Esophagus muscularis mucosa (tissue), 4 donors: Measurements from ENCODE around the gene MICAL3. TPM values are rescaled to one million over a fixed set of nuclear protein-coding genes. Genes with fewer than 3 reads are reported as not detected.

Experiments
- DNase-seq: peaks from one replicate; pipeline ENCODE4 v3.0.0-alpha.2; 2017; ENCODE audit errors: extremely low spot score
- H3K27ac ChIP-seq, 4 donors: fragments of 200-600 bp; sonication (generic); replicated peaks in 1 of 4; 1 replicate in 3 of 4; 2 replicates in 1 of 4; pipeline ENCODE4 v1.5.1; 2016 to 2019; ENCODE audit warnings: mild to moderate bottlenecking in 1 of 4
- H3K27me3 ChIP-seq, 4 donors: fragments of 200-600 bp; sonication (generic); one replicate each; pipeline versions ENCODE4 v1.5.1 to v1.6.0; 2016 to 2019
- H3K36me3 ChIP-seq, 4 donors: fragments of 200-600 bp; sonication (generic); one replicate each; pipeline ENCODE4 v1.5.1; 2016 to 2019
- H3K4me1 ChIP-seq, 4 donors: fragments of 200-600 bp; sonication (generic); one replicate each; pipeline ENCODE4 v1.5.1; 2016 to 2019
- H3K4me3 ChIP-seq, 4 donors: fragments of 200-600 bp; sonication (generic); 1 replicate in 2 of 4; 2 replicates in 2 of 4; pipeline ENCODE4 v1.5.1; 2016 to 2019; ENCODE audit warnings: mild to moderate bottlenecking in 4 of 4, moderate library complexity in 1 of 4
- H3K9me3 ChIP-seq, 4 donors: fragments of 200-600 bp; sonication (generic); 1 replicate in 3 of 4; 2 replicates in 1 of 4; pipeline ENCODE4 v1.5.1; 2016 to 2019
- EP300 ChIP-seq: sonication (generic); formaldehyde crosslinking; IDR thresholded peaks from one replicate; pipeline ENCODE4 v1.6.1; 2017; ENCODE audit warnings: antibody characterized with exemption
- POLR2A ChIP-seq: fragments of 450-650 bp; IDR thresholded peaks from one replicate; pipeline ENCODE4 v1.6.1; 2017; ENCODE audit warnings: antibody characterized with exemption, moderate library complexity, mild to moderate bottlenecking, low read depth
- POLR2AphosphoS5 ChIP-seq, 2 donors: sonication (generic); formaldehyde crosslinking; IDR thresholded peaks; one replicate each; pipeline ENCODE4 v1.6.1; 2017; ENCODE audit warnings: antibody characterized with exemption in 2 of 2
- WGBS: methylation state at CpG from one replicate; pipeline ENCODE4 v1.1.5; 2018; 5-methylcytosine and 5-hydroxymethylcytosine counted together
- intact Hi-C: fragments of 100-400 bp; cut with DNase I; formaldehyde crosslinking; loops from one replicate; pipeline ENCODE4 v1.15.1; 2023
- total RNA-seq, 4 donors: library from RNA; depleted of rRNA; stranded (reverse); fragments of >200 nt; gene quantifications; one replicate each; pipeline versions ENCODE4 v1.1.0 to v1.2.1, GENCODE V29; 2016
- TF ChIP-seq, protein P1 (sequence below), 3 experiments: fragments of 200-600 bp in 2 of 3; fragments of 450-650 bp in 1 of 3; sonication (generic) in 2 of 3; IDR thresholded peaks; one replicate each; pipeline ENCODE4 v1.5.1; 2017 to 2019; ENCODE audit warnings: antibody characterized with exemption in 3 of 3, mild to moderate bottlenecking in 2 of 3, moderate library complexity in 1 of 3

The MICAL3 gene
- total RNA-seq, 4 donors from 2014 or later = 35.1 to 91.8 (median 67.8) TPM

GRCh38 chr22:17845790-17846189, 178.6 kb downstream of the MICAL3 start:
- Histone ChIP-seq H3K4me1 (peaks cover 54 to 87% (median 83%) of the 10 kb centered on the region in 4 donors), H3K9me3 (peaks cover 0 to 3% (median 0%) of the 10 kb centered on the region in 4 donors), H3K36me3 (peaks cover 7 to 16% (median 13%) of the 10 kb centered on the region in 4 donors), H3K27me3 (no peaks in the 10 kb centered on the region), H3K27ac (peak overlapping the region; percentile 91 to 93 (median 92)), H3K4me3 (peak overlapping the region in 3 of 4 donors; percentile 2 to 29 (median 28))
- TF ChIP-seq, protein P1, sequence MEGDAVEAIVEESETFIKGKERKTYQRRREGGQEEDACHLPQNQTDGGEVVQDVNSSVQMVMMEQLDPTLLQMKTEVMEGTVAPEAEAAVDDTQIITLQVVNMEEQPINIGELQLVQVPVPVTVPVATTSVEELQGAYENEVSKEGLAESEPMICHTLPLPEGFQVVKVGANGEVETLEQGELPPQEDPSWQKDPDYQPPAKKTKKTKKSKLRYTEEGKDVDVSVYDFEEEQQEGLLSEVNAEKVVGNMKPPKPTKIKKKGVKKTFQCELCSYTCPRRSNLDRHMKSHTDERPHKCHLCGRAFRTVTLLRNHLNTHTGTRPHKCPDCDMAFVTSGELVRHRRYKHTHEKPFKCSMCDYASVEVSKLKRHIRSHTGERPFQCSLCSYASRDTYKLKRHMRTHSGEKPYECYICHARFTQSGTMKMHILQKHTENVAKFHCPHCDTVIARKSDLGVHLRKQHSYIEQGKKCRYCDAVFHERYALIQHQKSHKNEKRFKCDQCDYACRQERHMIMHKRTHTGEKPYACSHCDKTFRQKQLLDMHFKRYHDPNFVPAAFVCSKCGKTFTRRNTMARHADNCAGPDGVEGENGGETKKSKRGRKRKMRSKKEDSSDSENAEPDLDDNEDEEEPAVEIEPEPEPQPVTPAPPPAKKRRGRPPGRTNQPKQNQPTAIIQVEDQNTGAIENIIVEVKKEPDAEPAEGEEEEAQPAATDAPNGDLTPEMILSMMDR (IDR thresholded peaks at IDR 0.05) = no peak
- TF ChIP-seq EP300 = no peak
- TF ChIP-seq POLR2AphosphoS5 (IDR thresholded peaks at IDR 0.05) = peak; percentile 33 to 39
- no peak for TF ChIP-seq POLR2A
- intact Hi-C loops = no loop called here
- no peak for DNase-seq
- 39% methylated on average over 3 of the region's 3 CpGs for WGBS

- peaks cover 49 to 86% (median 80%) of the 10 kb centered on the region in 4 donors for H3K4me1 ChIP-seq
- peak overlapping the region; percentile 91 to 93 (median 92) for H3K27ac ChIP-seq
- peaks cover 0 to 3% (median 0%) of the 10 kb centered on the region in 4 donors for H3K9me3 ChIP-seq
- no peak for DNase-seq
- intact Hi-C loops = no loop called here
- 42% methylated on average over 8 of the region's 8 CpGs for WGBS
- TF ChIP-seq, protein P1 (IDR thresholded peaks at IDR 0.05) = no peak
- TF ChIP-seq POLR2AphosphoS5 (IDR thresholded peaks at IDR 0.05) (peak in 1 of 2 donors; percentile 50), POLR2A (no peak)
- no peak overlapping the region for H3K4me3 ChIP-seq
- H3K27me3 ChIP-seq = no peaks in the 10 kb centered on the region
- H3K36me3 ChIP-seq = peaks cover 12 to 21% (median 18%) of the 10 kb centered on the region in 4 donors
Observed at GRCh38 chr22:17845327-17845726, 179.0 kb downstream of the MICAL3 start.

- intact Hi-C loops = no loop called here
- Histone ChIP-seq H3K27ac (peak overlapping the region; percentile 91 to 93 (median 92)), H3K27me3 (no peaks in the 10 kb centered on the region), H3K9me3 (peaks cover 0 to 3% (median 0%) of the 10 kb centered on the region in 4 donors), H3K4me1 (peaks cover 49 to 80% (median 78%) of the 10 kb centered on the region in 4 donors), H3K36me3 (peaks cover 16 to 25% (median 25%) of the 10 kb centered on the region in 4 donors), H3K4me3 (no peak overlapping the region)
- no peak for DNase-seq
- 80% methylated on average over 5 of the region's 5 CpGs for WGBS
- TF ChIP-seq POLR2A (no peak), EP300 (no peak), POLR2AphosphoS5 (IDR thresholded peaks at IDR 0.05) (peak in 1 of 2 donors; percentile 52)
Observed at GRCh38 chr22:17844150-17844549, 180.2 kb downstream of the MICAL3 start.

- 86% methylated on average over 16 of the region's 20 CpGs for WGBS
- Histone ChIP-seq H3K36me3 (peaks cover 21 to 43% (median 34%) of the 10 kb centered on the region in 4 donors), H3K9me3 (peaks cover 0 to 3% (median 0%) of the 10 kb centered on the region in 4 donors), H3K4me1 (peaks cover 52 to 74% (median 68%) of the 10 kb centered on the region in 4 donors), H3K27me3 (no peaks in the 10 kb centered on the region), H3K4me3 (peak overlapping the region; percentile 17 to 27 (median 24)), H3K27ac (peak overlapping the region; percentile 91 to 93 (median 92))
- no peak for DNase-seq
- TF ChIP-seq EP300 = no peak
- TF ChIP-seq POLR2AphosphoS5 (IDR thresholded peaks at IDR 0.05) = peak; percentile 29 to 47
- intact Hi-C loops = no loop called here
Observed at GRCh38 chr22:17842386-17842785, 182.0 kb downstream of the MICAL3 start.

- DNase-seq = no peak
- H3K36me3 ChIP-seq = peaks cover 21 to 47% (median 37%) of the 10 kb centered on the region in 4 donors
Observed at GRCh38 chr22:17841836-17842235, 182.5 kb downstream of the MICAL3 start.

More at GRCh38 chr22:17841836-17842235, 182.5 kb downstream of the MICAL3 start:
- Histone ChIP-seq H3K9me3 (peaks cover 0 to 3% (median 0%) of the 10 kb centered on the region in 4 donors), H3K4me3 (peak overlapping the region in 1 of 4 donors; percentile 17), H3K27ac (peak overlapping the region; percentile 91 to 93 (median 92)), H3K27me3 (no peaks in the 10 kb centered on the region), H3K4me1 (peaks cover 52 to 74% (median 68%) of the 10 kb centered on the region in 4 donors)
- no peak for TF ChIP-seq EP300
- no peak for TF ChIP-seq POLR2A
- TF ChIP-seq POLR2AphosphoS5 (IDR thresholded peaks at IDR 0.05) = no peak
- TF ChIP-seq, protein P1 (IDR thresholded peaks at IDR 0.05) = no peak
- intact Hi-C loops = no loop called here
- WGBS = 98% methylated on average over 16 of the region's 16 CpGs
